Panc1 (cell line): ENCODE measurements around the gene ATRN.
"Not testable (repeated sequence)": the region's sequence is repeated elsewhere in the genome, so short reads cannot be mapped to it uniquely, and the experiment has no call there.

Experiments
- POLR2AphosphoS5 ChIP-seq: IDR thresholded peaks from 2 replicates; pipeline ENCODE4 v1.6.1; 2012; ENCODE audit warnings: mild to moderate bottlenecking, low read depth, low read length, moderate library complexity
- TF ChIP-seq, protein P1 (sequence below), 2 experiments: IDR thresholded peaks; 2 replicates each; pipeline ENCODE4 v1.6.1; 2011 to 2012; ENCODE audit warnings: low read depth in 2 of 2, control low read depth in 1 of 2, low read length in 1 of 2, mild to moderate bottlenecking in 1 of 2, moderate library complexity in 1 of 2; ENCODE audit not compliant: insufficient read depth in 1 of 2

DNA sequence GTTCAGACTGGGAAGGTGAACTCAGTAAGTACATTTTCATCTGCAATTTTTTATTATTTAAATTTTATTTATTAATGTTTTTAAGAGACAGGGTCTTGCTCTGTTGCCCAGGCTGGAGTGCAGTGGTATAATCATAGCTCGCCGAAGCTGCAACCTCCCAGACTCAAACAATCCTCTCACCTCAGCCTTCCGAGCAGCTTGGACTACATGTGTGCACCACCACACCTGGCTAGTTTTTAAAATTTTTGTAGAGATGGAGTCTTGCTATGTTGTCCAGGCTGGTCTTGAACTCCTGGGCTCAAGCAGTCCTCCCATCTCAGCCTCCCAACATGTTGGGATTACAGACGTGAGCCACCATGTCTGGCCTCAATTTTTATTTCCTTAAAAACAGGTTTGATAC is 44.1 kb upstream of the ATRN start:
- TF ChIP-seq, protein P1, sequence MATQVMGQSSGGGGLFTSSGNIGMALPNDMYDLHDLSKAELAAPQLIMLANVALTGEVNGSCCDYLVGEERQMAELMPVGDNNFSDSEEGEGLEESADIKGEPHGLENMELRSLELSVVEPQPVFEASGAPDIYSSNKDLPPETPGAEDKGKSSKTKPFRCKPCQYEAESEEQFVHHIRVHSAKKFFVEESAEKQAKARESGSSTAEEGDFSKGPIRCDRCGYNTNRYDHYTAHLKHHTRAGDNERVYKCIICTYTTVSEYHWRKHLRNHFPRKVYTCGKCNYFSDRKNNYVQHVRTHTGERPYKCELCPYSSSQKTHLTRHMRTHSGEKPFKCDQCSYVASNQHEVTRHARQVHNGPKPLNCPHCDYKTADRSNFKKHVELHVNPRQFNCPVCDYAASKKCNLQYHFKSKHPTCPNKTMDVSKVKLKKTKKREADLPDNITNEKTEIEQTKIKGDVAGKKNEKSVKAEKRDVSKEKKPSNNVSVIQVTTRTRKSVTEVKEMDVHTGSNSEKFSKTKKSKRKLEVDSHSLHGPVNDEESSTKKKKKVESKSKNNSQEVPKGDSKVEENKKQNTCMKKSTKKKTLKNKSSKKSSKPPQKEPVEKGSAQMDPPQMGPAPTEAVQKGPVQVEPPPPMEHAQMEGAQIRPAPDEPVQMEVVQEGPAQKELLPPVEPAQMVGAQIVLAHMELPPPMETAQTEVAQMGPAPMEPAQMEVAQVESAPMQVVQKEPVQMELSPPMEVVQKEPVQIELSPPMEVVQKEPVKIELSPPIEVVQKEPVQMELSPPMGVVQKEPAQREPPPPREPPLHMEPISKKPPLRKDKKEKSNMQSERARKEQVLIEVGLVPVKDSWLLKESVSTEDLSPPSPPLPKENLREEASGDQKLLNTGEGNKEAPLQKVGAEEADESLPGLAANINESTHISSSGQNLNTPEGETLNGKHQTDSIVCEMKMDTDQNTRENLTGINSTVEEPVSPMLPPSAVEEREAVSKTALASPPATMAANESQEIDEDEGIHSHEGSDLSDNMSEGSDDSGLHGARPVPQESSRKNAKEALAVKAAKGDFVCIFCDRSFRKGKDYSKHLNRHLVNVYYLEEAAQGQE (IDR thresholded peaks at IDR 0.05; ENCODE audit: insufficient read depth in 1 of 2, low read depth in 2 of 2, low read length in 1 of 2): not testable (repeated sequence)
- TF ChIP-seq POLR2AphosphoS5: not testable (repeated sequence)
